HG03442 (cell line): ENCODE data around the gene CPAMD8.

ENCODE experiments used
- ATAC-seq: cut with Tn5 transposase; IDR thresholded peaks from one replicate; pipeline ENCODE4 v1.9.1; 2021; ENCODE audit warnings: mild to moderate bottlenecking, moderate library complexity; ENCODE audit not compliant: unreplicated experiment

The CPAMD8 gene

DNA sequence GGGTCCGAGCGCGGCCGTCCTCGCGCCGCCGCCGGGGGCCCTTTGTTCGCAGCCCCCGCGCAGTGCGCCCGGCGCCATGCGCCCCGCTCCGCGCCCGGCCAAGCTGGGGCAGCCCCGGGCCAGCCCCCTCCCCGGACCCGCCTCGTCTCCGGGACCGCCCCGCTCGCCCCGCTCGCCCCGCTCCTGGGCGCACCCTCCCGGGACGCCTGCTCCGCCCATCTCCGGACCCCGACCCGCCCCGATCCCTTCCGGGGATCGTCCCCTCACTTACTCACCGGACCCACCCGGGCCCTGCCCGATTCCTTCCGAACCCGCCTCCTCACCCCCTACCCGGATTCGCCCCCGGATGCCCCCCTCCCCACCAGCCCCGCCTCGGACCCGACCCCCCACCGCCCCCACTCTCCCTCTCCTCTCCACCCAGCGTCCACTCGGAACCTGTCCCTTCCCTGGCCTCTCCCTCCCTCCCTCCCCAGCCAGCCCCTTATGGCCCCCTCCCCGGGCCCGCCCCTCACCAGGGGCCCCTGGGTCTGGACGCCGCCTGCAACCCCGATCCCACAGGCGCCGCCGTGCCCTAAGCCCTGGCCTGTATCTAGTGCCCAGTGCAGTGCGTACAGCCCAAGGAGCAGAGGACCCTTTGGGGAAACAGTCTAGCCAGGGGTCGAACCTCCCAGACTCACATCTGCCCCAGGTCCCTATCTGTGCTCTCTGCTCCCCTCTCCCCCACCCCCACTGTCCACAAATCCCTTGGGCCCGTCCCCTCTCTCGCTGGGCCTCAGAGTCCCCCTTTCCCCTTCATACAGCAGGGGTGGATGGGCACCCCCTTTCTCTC, at the start of gene CPAMD8:
Gene CPAMD8 (minus strand): TSS at position 105 of the 829 bp plus-strand sequence. CDS start 168 bp downstream, outside the sequence.
- ATAC-seq: no peak

- no peak for ATAC-seq
These were observed 49.4 kb upstream of the CPAMD8 start for GRCh38 chr19:17075864-17076542.

GRCh38 chr19:17075035-17075863, 48.6 kb upstream of the CPAMD8 start, which contains the start of the genes HAUS8 and MYO9B:
Gene HAUS8, minus strand, starts transcription at chr19:17075452. Its CDS starts 30 bp downstream, at chr19:17075422.
Gene MYO9B, plus strand, starts transcription at chr19:17075777. Its CDS starts 25,941 bp downstream, at chr19:17101718.
- peak; percentile 74 for ATAC-seq

DNA sequence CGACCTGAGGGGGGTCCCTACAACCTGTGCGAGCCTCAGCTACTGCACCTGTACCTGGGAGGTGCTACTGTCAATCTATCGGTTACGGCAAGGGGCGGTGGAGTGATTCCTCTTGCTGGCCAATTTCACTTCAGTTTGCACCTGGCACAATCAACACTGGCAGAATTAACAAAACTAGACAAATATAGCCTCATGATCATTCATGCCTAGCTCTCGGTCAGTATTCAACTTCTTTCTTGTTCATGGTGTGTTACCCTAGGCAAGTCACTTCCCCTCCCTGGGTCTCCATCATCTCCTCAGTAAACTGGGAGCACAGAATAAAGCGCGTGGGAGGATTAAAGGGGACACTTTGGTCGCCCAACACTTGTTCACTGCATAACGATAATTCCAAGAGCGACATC, 48.0 kb upstream of the CPAMD8 start:
- ATAC-seq: no peak

DNA sequence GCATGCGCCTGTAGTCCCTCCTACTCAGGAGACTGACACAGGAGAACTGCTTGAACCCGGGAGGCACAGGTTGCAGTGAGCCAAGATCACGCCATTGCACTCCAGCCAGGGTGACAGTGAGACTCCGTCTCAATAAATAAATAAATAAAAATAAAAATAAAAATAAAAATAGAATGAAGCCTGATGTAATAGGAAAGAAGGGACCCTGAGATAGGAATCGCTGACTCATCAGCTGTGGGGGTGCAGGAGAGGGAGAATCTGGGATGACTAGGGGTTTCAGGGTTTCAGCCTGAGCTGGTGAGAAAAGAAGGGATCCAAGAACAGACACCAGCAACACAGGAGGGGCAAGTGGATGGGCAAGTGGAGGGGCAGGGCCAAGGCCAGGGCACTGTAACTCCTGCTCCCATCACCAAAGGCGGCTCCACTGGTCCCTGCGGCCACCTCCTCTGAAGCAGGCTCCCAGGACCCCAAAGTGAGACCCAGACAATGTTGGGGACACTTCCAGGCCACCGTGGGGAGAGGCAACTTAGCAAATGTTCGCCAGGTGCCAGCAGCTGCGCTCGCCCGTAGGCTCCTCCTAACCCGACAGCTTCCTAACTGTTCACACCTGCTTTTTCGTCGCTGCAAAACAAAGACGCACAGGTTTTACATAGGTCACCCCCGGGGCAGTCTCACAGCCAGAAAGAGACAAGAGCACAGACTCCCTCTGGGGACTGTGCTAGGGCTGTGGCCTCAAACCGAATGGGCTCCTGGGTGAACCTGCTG, 47.4 kb upstream of the CPAMD8 start:
- ATAC-seq: no peak

GRCh38 chr19:17070912-17071311, 44.3 kb upstream of the CPAMD8 start:
- no peak for ATAC-seq

DNA sequence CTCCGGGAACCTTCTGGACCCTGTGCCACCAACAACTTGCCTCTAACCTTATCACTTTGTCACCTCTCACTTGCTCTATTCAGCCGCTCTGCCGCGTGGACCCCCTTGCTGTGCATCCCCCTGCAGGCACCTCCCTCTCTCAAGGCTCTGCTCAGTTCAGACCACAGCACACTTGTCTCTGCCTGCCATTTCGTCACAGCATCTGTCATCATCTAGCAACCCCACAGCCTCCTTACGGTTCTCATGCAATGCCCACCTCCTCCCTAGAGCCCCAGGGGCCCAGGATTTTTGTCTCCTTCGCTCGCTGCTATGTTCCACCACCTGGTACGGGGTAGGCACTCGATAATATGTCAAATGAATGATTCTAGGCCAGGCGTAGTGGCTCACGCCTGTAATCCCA, 43.8 kb upstream of the CPAMD8 start:
- no peak for ATAC-seq

GRCh38 chr19:17069193-17069592, 42.6 kb upstream of the CPAMD8 start:
- ATAC-seq: no peak

DNA sequence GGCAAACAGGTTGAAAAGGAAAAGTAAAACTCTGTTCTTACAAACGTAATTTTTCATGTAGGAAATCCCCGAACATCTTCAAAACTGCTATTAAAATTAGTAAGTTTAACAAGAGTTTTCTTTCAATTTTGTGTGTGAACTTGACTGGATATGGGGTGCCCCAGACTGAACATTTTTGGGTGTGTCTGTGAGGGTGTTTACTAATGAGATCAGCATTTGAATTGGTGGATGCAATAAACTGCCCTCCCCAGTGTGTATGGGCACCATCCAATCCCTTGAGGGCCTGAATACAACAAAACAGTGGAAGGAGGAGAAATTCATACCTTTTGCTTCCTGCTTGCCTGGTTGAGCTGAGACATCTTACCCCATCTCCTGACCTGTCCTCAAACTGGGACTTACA, 36.8 kb upstream of the CPAMD8 start:
- no peak for ATAC-seq

DNA sequence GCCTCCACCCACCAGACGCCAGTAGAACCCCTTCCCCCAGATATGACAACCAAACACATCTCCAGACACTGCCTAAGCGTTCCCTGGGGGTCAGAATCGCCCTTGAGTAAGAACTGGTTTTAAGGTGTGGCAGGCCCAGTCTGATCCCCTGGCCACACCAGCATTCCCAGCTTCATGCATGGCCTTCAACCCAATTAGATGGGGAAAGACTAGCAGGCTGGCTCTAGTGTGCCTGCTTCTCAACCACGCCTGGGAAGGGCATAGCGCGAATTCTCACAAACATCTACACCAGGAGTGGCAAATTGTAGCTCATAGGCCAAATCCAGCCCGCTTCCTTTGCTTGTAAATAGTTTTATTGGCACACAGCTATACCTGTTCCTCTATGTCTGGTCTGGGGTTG, 35.1 kb upstream of the CPAMD8 start:
- ATAC-seq: no peak

DNA sequence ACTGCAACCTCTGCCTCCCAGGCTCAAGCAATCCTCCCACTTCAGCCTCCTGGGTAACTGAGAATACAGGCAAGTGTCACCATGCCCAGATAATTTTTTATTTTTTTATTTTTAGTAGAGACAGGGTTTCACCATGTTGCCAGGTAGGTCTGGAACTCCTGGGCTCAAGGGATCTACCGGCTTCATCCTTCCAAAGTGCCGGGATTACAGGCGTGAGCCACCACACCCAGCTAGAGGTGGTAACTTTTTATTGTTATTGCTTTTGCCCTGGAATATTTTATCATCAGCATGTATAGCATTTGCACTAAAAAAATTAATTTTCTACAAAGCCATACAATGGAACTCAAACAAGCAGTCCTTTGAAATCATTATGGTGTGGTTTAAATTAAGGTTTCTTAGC, 34.6 kb upstream of the CPAMD8 start:
- no peak for ATAC-seq

DNA sequence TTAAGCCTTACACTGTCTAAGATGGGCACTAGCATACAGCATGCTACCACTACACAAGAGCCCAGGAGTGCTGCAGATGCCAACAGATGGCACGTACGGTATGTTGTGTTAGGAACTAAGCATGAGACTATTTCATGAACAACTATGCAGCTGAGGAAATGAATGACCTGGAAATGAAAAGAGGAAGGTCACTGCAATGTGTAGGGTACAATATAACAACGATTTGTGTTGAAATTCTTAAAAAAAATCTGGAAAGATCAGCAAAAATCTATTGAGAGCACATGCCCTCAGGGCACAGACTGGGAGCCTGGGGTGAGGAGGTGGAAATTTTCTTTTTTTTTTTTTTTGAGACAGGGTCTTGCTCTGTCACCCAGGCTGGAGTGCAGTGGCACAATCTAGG, 34.2 kb upstream of the CPAMD8 start:
- no peak for ATAC-seq

GRCh38 chr19:17058236-17058635, 31.6 kb upstream of the CPAMD8 start:
- no peak for ATAC-seq

DNA sequence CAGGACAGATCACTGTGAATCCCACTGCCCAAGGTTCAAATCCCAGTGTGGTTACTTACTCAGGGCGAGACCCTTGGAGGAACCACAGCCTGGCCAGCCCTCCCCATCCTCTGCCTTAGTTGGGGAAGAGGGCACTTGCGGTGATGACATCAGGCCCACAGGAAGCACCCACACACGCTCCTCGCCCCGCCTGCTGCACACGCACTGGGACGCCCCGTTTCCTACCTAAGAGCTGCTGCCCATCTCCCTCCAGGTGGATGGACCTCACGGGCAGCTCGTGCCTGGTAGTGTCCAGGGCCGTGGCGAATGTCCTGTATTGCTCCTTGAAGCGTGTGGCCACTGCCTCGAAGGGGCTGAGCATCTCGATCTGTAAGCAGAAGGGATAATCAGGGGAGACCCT, 29.0 kb upstream of the CPAMD8 start:
- no peak for ATAC-seq

DNA sequence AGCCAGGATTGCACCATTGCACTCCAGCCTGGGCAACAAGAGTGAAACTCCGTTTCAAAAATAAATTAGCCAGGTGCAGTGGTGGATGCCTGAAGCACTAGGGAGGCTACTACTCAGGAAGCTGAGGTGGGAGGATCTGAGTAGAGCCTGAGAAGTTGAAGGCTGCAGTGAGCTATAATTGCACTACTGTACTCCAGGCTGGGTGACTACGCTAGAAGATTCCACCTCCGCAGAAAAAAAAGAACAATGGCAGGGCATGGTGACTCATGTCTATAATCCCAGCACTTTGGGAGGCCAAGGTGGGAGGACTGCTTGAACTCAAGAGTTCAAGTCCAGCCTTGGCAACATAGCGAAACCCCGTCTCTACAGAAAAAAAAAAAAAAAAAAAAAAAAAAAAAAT, 28.1 kb upstream of the CPAMD8 start:
- no peak for ATAC-seq

DNA sequence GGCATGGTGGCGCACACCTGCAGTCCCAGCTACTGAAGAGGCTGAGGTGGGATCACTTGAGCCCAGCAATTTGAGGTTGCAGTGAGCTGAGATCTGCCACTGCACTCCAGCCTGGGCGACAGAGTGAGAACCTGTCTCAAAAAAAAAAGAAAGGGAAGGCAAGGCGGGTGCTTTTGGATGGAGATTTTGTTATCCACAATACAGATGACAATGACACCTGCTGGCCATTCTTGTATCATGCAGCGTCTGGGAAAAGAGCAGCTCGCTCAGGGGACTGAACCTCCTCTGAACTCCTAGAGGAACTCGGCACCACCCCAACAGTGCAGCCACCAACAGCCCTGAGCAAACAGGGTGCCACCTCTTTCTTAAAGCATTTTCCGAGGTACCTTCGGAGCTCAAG, 25.8 kb upstream of the CPAMD8 start:
- no peak for ATAC-seq

DNA sequence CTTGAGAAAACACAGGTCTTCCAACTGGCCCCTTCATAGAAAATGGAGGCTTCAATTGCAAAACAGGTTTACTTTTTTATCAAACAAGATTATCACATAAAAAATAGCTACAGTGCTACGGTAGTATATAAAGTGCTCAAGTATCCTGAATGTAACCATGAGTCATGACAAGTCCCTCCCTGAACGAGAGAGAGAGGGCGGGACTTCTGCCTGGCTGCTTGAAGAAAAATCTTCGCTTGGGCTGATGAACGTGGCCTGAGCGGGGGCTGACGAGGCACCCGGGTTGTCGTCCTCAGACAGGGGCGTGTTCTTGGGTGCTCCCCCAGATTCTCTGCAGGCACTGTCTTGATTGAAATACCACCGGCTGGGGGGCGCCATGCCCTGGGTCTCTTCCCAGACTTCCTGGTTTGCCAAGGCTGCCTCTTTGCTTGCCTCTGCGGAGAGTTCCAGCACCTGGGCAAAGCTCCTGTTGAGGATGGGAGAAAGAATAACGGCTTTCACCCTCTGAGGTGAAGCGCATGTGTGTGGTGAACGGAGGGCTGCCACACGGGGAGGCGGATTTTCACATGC, 23.2 kb upstream of the CPAMD8 start:
- ATAC-seq: no peak

DNA sequence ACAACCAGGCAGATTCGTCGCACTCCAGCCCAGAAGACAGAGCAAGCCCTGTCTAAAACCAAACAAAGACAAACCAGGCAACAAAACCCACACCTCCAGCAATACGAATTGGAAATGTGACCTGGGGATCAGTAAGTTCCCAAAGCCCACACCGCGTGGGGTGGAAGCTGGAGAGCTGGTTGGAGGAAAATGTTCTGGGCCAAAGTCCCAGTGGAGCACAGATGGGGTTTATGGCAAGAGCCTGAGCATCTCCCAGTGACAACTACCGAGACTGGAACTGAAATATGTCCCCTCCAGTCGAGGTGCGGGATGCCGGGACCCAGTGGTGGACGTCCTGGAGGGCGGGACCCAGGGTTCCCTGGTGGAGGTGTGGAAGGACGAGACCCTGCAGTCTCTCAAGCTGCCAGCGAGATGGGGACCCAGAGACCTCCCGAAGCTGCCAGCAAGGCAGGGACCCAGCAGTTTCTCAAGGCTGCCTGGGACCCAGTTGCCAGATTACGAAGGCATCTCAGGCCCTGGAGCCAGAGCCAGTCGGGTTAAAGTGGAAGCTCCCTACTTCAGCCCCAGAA, 22.4 kb upstream of the CPAMD8 start:
- no peak for ATAC-seq

GRCh38 chr19:17045907-17046502, 19.4 kb upstream of the CPAMD8 start:
- no peak for ATAC-seq
